ENCODE results near the gene NRXN3.

The NRXN3 gene

GRCh38 chr14:79057333-79057732, 887.2 kb downstream of the NRXN3 start:
- Histone ChIP-seq H3K27ac (ENCODE audit: insufficient read depth in 1 of 2, low read depth in 1 of 2, low read length in 2 of 2, poor library complexity in 1 of 2, severe bottlenecking in 2 of 2) (no peak overlapping the region), H3K27me3 (replicated peaks in 2 of 5; ENCODE audit: control insufficient read depth in 4 of 5, insufficient read depth in 5 of 5, low read length in 4 of 5) (no peaks in the 10 kb centered on the region), H3K4me1 (ENCODE audit: control extremely low read depth in 1 of 4, control insufficient read depth in 4 of 4, insufficient read depth in 4 of 4, low read length in 3 of 4) (no peaks in the 10 kb centered on the region), H3K9me3 (ENCODE audit: control extremely low read depth in 1 of 5, control insufficient read depth in 4 of 5, insufficient read depth in 2 of 5, low read depth in 1 of 5, low read length in 4 of 5) (peaks cover 0 to 2% (median 0%) of the 10 kb centered on the region in 5 experiments), H3K4me3 (ENCODE audit: control insufficient read depth in 1 of 7, extremely low read depth in 1 of 7, insufficient read depth in 4 of 7, low read depth in 2 of 7, low read length in 6 of 7) (no peak overlapping the region), H3K36me3 (ENCODE audit: control insufficient read depth in 4 of 4, insufficient read depth in 4 of 4, low read length in 3 of 4) (no peaks in the 10 kb centered on the region)
- ChIA-PET CTCF (no interaction called here), POLR2A (no interaction called here)
- DNase-seq, result no peak
- no CpG with 5 or more reads among the region's 2 CpGs for WGBS (ENCODE audit: insufficient coverage)

GRCh38 chr14:79062226-79062625, 892.1 kb downstream of the NRXN3 start:
- Histone ChIP-seq H3K4me1 (ENCODE audit: control extremely low read depth in 1 of 4, control insufficient read depth in 4 of 4, insufficient read depth in 4 of 4, low read length in 3 of 4) (peaks cover 0 to 3% (median 0%) of the 10 kb centered on the region in 4 experiments), H3K36me3 (ENCODE audit: control insufficient read depth in 4 of 4, insufficient read depth in 4 of 4, low read length in 3 of 4) (no peaks in the 10 kb centered on the region), H3K9me3 (ENCODE audit: control extremely low read depth in 1 of 5, control insufficient read depth in 4 of 5, insufficient read depth in 2 of 5, low read depth in 1 of 5, low read length in 4 of 5) (peaks cover 0 to 2% (median 0%) of the 10 kb centered on the region in 5 experiments), H3K27ac (ENCODE audit: insufficient read depth in 1 of 2, low read depth in 1 of 2, low read length in 2 of 2, poor library complexity in 1 of 2, severe bottlenecking in 2 of 2) (no peak overlapping the region), H3K27me3 (replicated peaks in 2 of 5; ENCODE audit: control insufficient read depth in 4 of 5, insufficient read depth in 5 of 5, low read length in 4 of 5) (no peaks in the 10 kb centered on the region), H3K4me3 (ENCODE audit: control insufficient read depth in 1 of 7, extremely low read depth in 1 of 7, insufficient read depth in 4 of 7, low read depth in 2 of 7, low read length in 6 of 7) (no peak overlapping the region)
- CTCF ChIA-PET, result interaction anchor here (1.0 kb wide), 1 partner anchor 12 kb away, joined by 3 read pairs; no protein-coding TSS in a partner anchor
- POLR2A ChIA-PET, result no interaction called here
- WGBS (ENCODE audit: insufficient coverage), result 78% methylated on average over 3 of the region's 3 CpGs
- no peak for DNase-seq

GRCh38 chr14:79064214-79064613, 894.0 kb downstream of the NRXN3 start:
- no peaks in the 10 kb centered on the region for H3K36me3 ChIP-seq (ENCODE audit: control insufficient read depth in 4 of 4, insufficient read depth in 4 of 4, low read length in 3 of 4)
- CTCF ChIA-PET, result no interaction called here
- no peak overlapping the region for H3K27ac ChIP-seq (ENCODE audit: insufficient read depth in 1 of 2, low read depth in 1 of 2, low read length in 2 of 2, poor library complexity in 1 of 2, severe bottlenecking in 2 of 2)
- H3K9me3 ChIP-seq (ENCODE audit: control extremely low read depth in 1 of 5, control insufficient read depth in 4 of 5, insufficient read depth in 2 of 5, low read depth in 1 of 5, low read length in 4 of 5), result no peaks in the 10 kb centered on the region
- no peaks in the 10 kb centered on the region for H3K27me3 ChIP-seq (replicated peaks in 2 of 5; ENCODE audit: control insufficient read depth in 4 of 5, insufficient read depth in 5 of 5, low read length in 4 of 5)
- no peak for DNase-seq
- 20% methylated on average over 1 of the region's 2 CpGs for WGBS (ENCODE audit: insufficient coverage)
- peaks cover 0 to 3% (median 0%) of the 10 kb centered on the region in 4 experiments for H3K4me1 ChIP-seq (ENCODE audit: control extremely low read depth in 1 of 4, control insufficient read depth in 4 of 4, insufficient read depth in 4 of 4, low read length in 3 of 4)
- POLR2A ChIA-PET, result no interaction called here
- H3K4me3 ChIP-seq (ENCODE audit: control insufficient read depth in 1 of 7, extremely low read depth in 1 of 7, insufficient read depth in 4 of 7, low read depth in 2 of 7, low read length in 6 of 7), result no peak overlapping the region

- no peak for DNase-seq
- Histone ChIP-seq H3K27ac (ENCODE audit: insufficient read depth in 1 of 2, low read depth in 1 of 2, low read length in 2 of 2, poor library complexity in 1 of 2, severe bottlenecking in 2 of 2) (no peak overlapping the region), H3K4me1 (ENCODE audit: control extremely low read depth in 1 of 4, control insufficient read depth in 4 of 4, insufficient read depth in 4 of 4, low read length in 3 of 4) (no peaks in the 10 kb centered on the region), H3K9me3 (ENCODE audit: control extremely low read depth in 1 of 5, control insufficient read depth in 4 of 5, insufficient read depth in 2 of 5, low read depth in 1 of 5, low read length in 4 of 5) (no peaks in the 10 kb centered on the region), H3K27me3 (replicated peaks in 2 of 5; ENCODE audit: control insufficient read depth in 4 of 5, insufficient read depth in 5 of 5, low read length in 4 of 5) (no peaks in the 10 kb centered on the region), H3K4me3 (ENCODE audit: control insufficient read depth in 1 of 7, extremely low read depth in 1 of 7, insufficient read depth in 4 of 7, low read depth in 2 of 7, low read length in 6 of 7) (no peak overlapping the region), H3K36me3 (ENCODE audit: control insufficient read depth in 4 of 4, insufficient read depth in 4 of 4, low read length in 3 of 4) (no peaks in the 10 kb centered on the region)
- ChIA-PET CTCF (no interaction called here), POLR2A (no interaction called here)
- 53% methylated on average over 2 of the region's 2 CpGs for WGBS (ENCODE audit: insufficient coverage)
Measured at GRCh38 chr14:79074510-79074909, 904.3 kb downstream of the NRXN3 start.

- ChIA-PET POLR2A (no interaction called here), CTCF (no interaction called here)
- Histone ChIP-seq H3K9me3 (ENCODE audit: control extremely low read depth in 1 of 5, control insufficient read depth in 4 of 5, insufficient read depth in 2 of 5, low read depth in 1 of 5, low read length in 4 of 5) (no peaks in the 10 kb centered on the region), H3K4me3 (ENCODE audit: control insufficient read depth in 1 of 7, extremely low read depth in 1 of 7, insufficient read depth in 4 of 7, low read depth in 2 of 7, low read length in 6 of 7) (no peak overlapping the region), H3K27ac (ENCODE audit: insufficient read depth in 1 of 2, low read depth in 1 of 2, low read length in 2 of 2, poor library complexity in 1 of 2, severe bottlenecking in 2 of 2) (no peak overlapping the region), H3K27me3 (replicated peaks in 2 of 5; ENCODE audit: control insufficient read depth in 4 of 5, insufficient read depth in 5 of 5, low read length in 4 of 5) (no peaks in the 10 kb centered on the region), H3K36me3 (ENCODE audit: control insufficient read depth in 4 of 4, insufficient read depth in 4 of 4, low read length in 3 of 4) (no peaks in the 10 kb centered on the region), H3K4me1 (ENCODE audit: control extremely low read depth in 1 of 4, control insufficient read depth in 4 of 4, insufficient read depth in 4 of 4, low read length in 3 of 4) (no peaks in the 10 kb centered on the region)
- DNase-seq, result no peak
Measured at GRCh38 chr14:79076428-79076827, 906.3 kb downstream of the NRXN3 start.

GRCh38 chr14:79077096-79077495, 906.9 kb downstream of the NRXN3 start:
- 95% methylated on average over 2 of the region's 5 CpGs for WGBS (ENCODE audit: insufficient coverage)
- H3K27ac ChIP-seq (ENCODE audit: insufficient read depth in 1 of 2, low read depth in 1 of 2, low read length in 2 of 2, poor library complexity in 1 of 2, severe bottlenecking in 2 of 2), result no peak overlapping the region
- H3K4me3 ChIP-seq (ENCODE audit: control insufficient read depth in 1 of 7, extremely low read depth in 1 of 7, insufficient read depth in 4 of 7, low read depth in 2 of 7, low read length in 6 of 7), result no peak overlapping the region
- no peaks in the 10 kb centered on the region for H3K36me3 ChIP-seq (ENCODE audit: control insufficient read depth in 4 of 4, insufficient read depth in 4 of 4, low read length in 3 of 4)
- H3K9me3 ChIP-seq (ENCODE audit: control extremely low read depth in 1 of 5, control insufficient read depth in 4 of 5, insufficient read depth in 2 of 5, low read depth in 1 of 5, low read length in 4 of 5), result no peaks in the 10 kb centered on the region
- no peaks in the 10 kb centered on the region for H3K4me1 ChIP-seq (ENCODE audit: control extremely low read depth in 1 of 4, control insufficient read depth in 4 of 4, insufficient read depth in 4 of 4, low read length in 3 of 4)
- DNase-seq, result no peak
- no peaks in the 10 kb centered on the region for H3K27me3 ChIP-seq (replicated peaks in 2 of 5; ENCODE audit: control insufficient read depth in 4 of 5, insufficient read depth in 5 of 5, low read length in 4 of 5)
- ChIA-PET CTCF (no interaction called here), POLR2A (no interaction called here)

GRCh38 chr14:79080040-79080439, 909.9 kb downstream of the NRXN3 start:
- no peak for DNase-seq
- no CpG with 5 or more reads among the region's 1 CpG for WGBS (ENCODE audit: insufficient coverage)
- Histone ChIP-seq H3K4me1 (ENCODE audit: control extremely low read depth in 1 of 4, control insufficient read depth in 4 of 4, insufficient read depth in 4 of 4, low read length in 3 of 4) (no peaks in the 10 kb centered on the region), H3K36me3 (ENCODE audit: control insufficient read depth in 4 of 4, insufficient read depth in 4 of 4, low read length in 3 of 4) (no peaks in the 10 kb centered on the region), H3K27me3 (replicated peaks in 2 of 5; ENCODE audit: control insufficient read depth in 4 of 5, insufficient read depth in 5 of 5, low read length in 4 of 5) (no peaks in the 10 kb centered on the region), H3K27ac (ENCODE audit: insufficient read depth in 1 of 2, low read depth in 1 of 2, low read length in 2 of 2, poor library complexity in 1 of 2, severe bottlenecking in 2 of 2) (no peak overlapping the region), H3K4me3 (ENCODE audit: control insufficient read depth in 1 of 7, extremely low read depth in 1 of 7, insufficient read depth in 4 of 7, low read depth in 2 of 7, low read length in 6 of 7) (no peak overlapping the region), H3K9me3 (ENCODE audit: control extremely low read depth in 1 of 5, control insufficient read depth in 4 of 5, insufficient read depth in 2 of 5, low read depth in 1 of 5, low read length in 4 of 5) (no peaks in the 10 kb centered on the region)
- ChIA-PET POLR2A (interaction anchor here (0.7 kb wide), 1 partner anchor 1304 kb away, joined by 3 read pairs; no protein-coding TSS in a partner anchor), CTCF (no interaction called here)

All from common myeloid progenitor, CD34-positive (primary cell).